ENCODE results near the gene AQP4. TPM values are rescaled to one million over a fixed set of nuclear protein-coding genes. Genes with fewer than 3 reads are reported as not detected.
A peak's percentile ranks its signal among the peaks of the same experiment; 100 is the strongest.

Gene AQP4
- 0.31 and 0.42 TPM in 2 replicates for total RNA-seq (2021)
- long read RNA-seq, full-length matches to known transcripts: 1 of 4 reads
- long read RNA-seq, partial matches to known transcripts: 0 of 4 reads
- long read RNA-seq, other reads (novel, unspliced or antisense): 3 of 4 reads

- Histone ChIP-seq H3T11ph (ENCODE audit: low read length) (no peak within 1 kb of the TSS), H3K27me3 (ENCODE audit: insufficient read depth, low read length) (no peaks in the 10 kb centered on the region; the same call in 1 of the 2 replicates), H2BK120ac (ENCODE audit: low read depth, low read length, poor library complexity, severe bottlenecking) (no peak within 1 kb of the TSS), H2AFZ (ENCODE audit: low read length) (no peak within 1 kb of the TSS), H2BK12ac (ENCODE audit: insufficient read length, low read depth, low read length) (no peak within 1 kb of the TSS), H3K56ac (ENCODE audit: insufficient read length, low read depth, low read length) (no peak within 1 kb of the TSS), H2AK5ac (ENCODE audit: insufficient read length, low read length) (no peak within 1 kb of the TSS), H2BK15ac (ENCODE audit: low read depth, low read length) (no peak within 1 kb of the TSS), H3K14ac (ENCODE audit: insufficient read depth, low read length) (no peak within 1 kb of the TSS), H2BK20ac (ENCODE audit: low read depth, low read length, poor library complexity, severe bottlenecking) (no peak within 1 kb of the TSS), H3K79me1 (ENCODE audit: insufficient read depth, low read depth, low read length, poor library complexity, severe bottlenecking) (no peaks in the 10 kb centered on the region), H4K8ac (replicated peaks; ENCODE audit: insufficient read length, low read depth, low read length) (no peak within 1 kb of the TSS), H3K23me2 (ENCODE audit: insufficient read length, low read depth, low read length, poor library complexity, severe bottlenecking) (peaks cover 9% of the 10 kb centered on the region), H3K23ac (ENCODE audit: insufficient read length, low read depth, low read length) (no peak within 1 kb of the TSS), H3K4me2 (ENCODE audit: insufficient read depth, insufficient read length, low read length) (no peak within 1 kb of the TSS), H3K9me3 (ENCODE audit: control insufficient read depth, low read depth, low read length) (no peaks in the 10 kb centered on the region), H4K5ac (ENCODE audit: insufficient read length, low read depth, low read length) (no peak within 1 kb of the TSS), H4K91ac (ENCODE audit: insufficient read length, low read depth, low read length) (no peak within 1 kb of the TSS), H3K4ac (ENCODE audit: low read depth, low read length) (no peak within 1 kb of the TSS), H3K4me1 (ENCODE audit: insufficient read depth, low read length) (peaks cover 4% of the 10 kb centered on the region; the same call in 1 of the 2 replicates), H3K27ac (ENCODE audit: insufficient read length, low read depth, low read length) (no peak within 1 kb of the TSS), H3K79me2 (ENCODE audit: insufficient read depth, low read length) (no peaks in the 10 kb centered on the region), H2BK5ac (ENCODE audit: insufficient read length, low read length) (no peak within 1 kb of the TSS), H4K20me1 (ENCODE audit: control insufficient read depth, insufficient read depth, insufficient read length) (no peaks in the 10 kb centered on the region), H3K18ac (ENCODE audit: insufficient read length, low read depth, low read length) (no peak within 1 kb of the TSS), H3K9ac (ENCODE audit: extremely low read depth, insufficient read length, low read length) (no peak within 1 kb of the TSS)
- Mint-ChIP-seq H3K36me3 (ENCODE audit: insufficient read depth in 1 of 3, low read depth in 3 of 3) (no peaks in the 10 kb centered on the region), H3K27ac (peak within 1 kb of the TSS in 1 of 3 experiments; percentile 24; a peak in 1 of 7 replicates), H3K27me3 (ENCODE audit: low read depth) (peaks cover 26% of the 10 kb centered on the region), H3K4me1 (peaks cover 25 to 28% of the 10 kb centered on the region in 2 experiments), H3K4me3 (no peak within 1 kb of the TSS; a peak in 1 of 5 replicates), H3K9me3 (no peaks in the 10 kb centered on the region)
- peak; percentile 41 for DNase-seq
- no peak for TF ChIP-seq CTCF (conservative IDR thresholded peaks at IDR 0.05)
- WGBS (ENCODE audit: extremely low coverage, insufficient read length, low lambda C conversion rate): no CpG with 5 or more reads among the region's 5 CpGs
Measured at GRCh38 chr18:26865557-26865956, at the start of gene AQP4. AQP4 (minus strand) TSS chr18:26865707; CDS start chr18:26865689, 18 bp downstream.

Data from H9 (cell line).